ENCODE results near the gene MRPS35.

- TF ChIP-seq CTCF (IDR thresholded peaks at IDR 0.05; ENCODE audit: insufficient read depth, low read depth, low read length) (no peak), EZH2 (IDR thresholded peaks at IDR 0.05; ENCODE audit: insufficient read depth, low read length) (no peak)
Measured at GRCh38 chr12:27769142-27769673, 58.6 kb downstream of the MRPS35 start.

Measured in astrocyte (in vitro differentiated cells and primary cell).